Measurements from ENCODE around the gene TGFBR1. TPM values are rescaled to one million over a fixed set of nuclear protein-coding genes. Genes with fewer than 3 reads are reported as not detected.

Gene TGFBR1
- total RNA-seq, 2 donors from 2014 or later: 74.8 to 75.6 TPM

DNA sequence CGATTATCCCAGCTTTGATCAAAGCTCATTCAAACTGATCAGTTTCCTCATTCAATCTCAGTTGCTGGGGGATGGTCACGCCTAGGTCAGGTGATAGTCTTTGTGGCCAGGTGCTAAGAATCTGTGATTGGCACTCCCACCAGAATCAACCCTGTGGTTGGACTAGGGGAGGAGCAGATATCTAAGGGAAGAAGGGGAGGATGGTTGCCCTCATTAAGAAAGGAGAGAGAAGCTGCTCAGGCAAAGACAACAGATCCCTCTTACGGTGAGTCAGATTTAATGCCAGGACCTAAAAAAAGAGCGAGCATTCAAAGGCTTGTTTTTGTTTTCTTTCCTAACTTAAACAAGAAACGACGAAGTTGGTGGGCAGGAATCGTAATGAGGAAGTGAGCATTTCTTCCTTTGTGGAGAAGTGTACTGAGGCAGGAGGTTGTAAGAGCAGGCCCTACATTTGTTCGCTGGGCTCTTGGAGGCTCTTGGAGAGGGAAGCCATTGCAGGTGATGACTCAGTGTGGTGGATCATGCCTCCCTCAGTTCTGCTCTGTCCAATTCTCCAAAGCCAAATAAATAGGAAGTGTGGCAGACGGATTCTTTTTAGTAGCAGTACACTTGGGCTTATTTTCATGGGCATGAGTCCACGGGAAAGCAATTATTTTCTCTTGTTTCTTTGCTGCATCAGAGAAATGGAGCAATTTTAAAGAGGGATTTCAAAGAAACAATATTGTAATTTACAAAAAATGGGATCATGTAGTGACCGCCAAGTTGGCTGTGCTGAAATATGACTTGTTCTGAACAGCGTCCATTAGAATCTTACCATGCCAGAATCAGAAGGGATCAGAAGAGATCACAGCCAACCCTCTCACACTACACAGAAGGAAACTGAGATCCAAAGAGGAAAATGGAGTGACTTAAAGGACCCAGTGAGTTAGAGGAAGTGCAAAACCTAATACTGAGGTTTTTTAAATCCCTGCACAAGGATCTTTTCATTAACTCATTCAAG, 18.7 kb upstream of the TGFBR1 start:
- H3K9ac ChIP-seq (ENCODE audit: extremely low read depth, low read length, poor library complexity, severe bottlenecking): no peak overlapping the region

DNA sequence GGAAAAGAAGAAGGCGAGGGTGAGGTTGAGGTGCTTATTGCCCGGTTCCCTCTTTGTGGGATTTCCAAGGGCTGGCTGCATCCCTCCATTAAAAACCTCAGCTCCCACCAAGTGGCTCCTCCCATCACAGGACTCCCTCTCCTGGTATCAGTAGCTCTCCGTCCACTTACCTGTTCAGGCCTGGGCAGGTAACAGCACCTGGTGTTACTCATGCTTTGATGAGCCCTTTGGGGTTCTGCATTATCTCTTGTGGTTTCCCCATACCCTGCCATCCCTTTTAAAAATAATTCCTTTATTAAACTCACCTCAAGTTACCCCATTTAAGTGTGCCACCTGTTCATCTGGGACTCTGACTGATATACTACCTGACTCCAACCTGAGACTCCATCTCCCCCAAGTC, 17.5 kb upstream of the TGFBR1 start:
- Histone ChIP-seq H3K27me3 (ENCODE audit: control insufficient read depth, insufficient read depth, low read length, poor library complexity, severe bottlenecking) (no peaks in the 10 kb centered on the region), H3K9me3 (ENCODE audit: control insufficient read depth, low read length) (peaks cover 25% of the 10 kb centered on the region), H3K9ac (ENCODE audit: extremely low read depth, low read length, poor library complexity, severe bottlenecking) (no peak overlapping the region), H3K4me1 (ENCODE audit: control insufficient read depth, insufficient read depth, low read length) (no peaks in the 10 kb centered on the region), H3K27ac (ENCODE audit: low read depth, low read length) (no peak overlapping the region), H3K36me3 (ENCODE audit: control insufficient read depth, insufficient read depth, low read length) (no peaks in the 10 kb centered on the region), H3K4me3 (ENCODE audit: low read length) (no peak overlapping the region)
- Mint-ChIP-seq H3K4me3 (no peak overlapping the region), H3K36me3 (ENCODE audit: low read depth) (peaks cover 2% of the 10 kb centered on the region), H3K4me1 (peaks cover 3% of the 10 kb centered on the region), H3K27ac (no peak overlapping the region), H3K27me3 (ENCODE audit: insufficient read depth) (peaks cover 3% of the 10 kb centered on the region), H3K9me3 (peaks cover 31% of the 10 kb centered on the region)
- TF ChIP-seq, protein P1, sequence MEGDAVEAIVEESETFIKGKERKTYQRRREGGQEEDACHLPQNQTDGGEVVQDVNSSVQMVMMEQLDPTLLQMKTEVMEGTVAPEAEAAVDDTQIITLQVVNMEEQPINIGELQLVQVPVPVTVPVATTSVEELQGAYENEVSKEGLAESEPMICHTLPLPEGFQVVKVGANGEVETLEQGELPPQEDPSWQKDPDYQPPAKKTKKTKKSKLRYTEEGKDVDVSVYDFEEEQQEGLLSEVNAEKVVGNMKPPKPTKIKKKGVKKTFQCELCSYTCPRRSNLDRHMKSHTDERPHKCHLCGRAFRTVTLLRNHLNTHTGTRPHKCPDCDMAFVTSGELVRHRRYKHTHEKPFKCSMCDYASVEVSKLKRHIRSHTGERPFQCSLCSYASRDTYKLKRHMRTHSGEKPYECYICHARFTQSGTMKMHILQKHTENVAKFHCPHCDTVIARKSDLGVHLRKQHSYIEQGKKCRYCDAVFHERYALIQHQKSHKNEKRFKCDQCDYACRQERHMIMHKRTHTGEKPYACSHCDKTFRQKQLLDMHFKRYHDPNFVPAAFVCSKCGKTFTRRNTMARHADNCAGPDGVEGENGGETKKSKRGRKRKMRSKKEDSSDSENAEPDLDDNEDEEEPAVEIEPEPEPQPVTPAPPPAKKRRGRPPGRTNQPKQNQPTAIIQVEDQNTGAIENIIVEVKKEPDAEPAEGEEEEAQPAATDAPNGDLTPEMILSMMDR (conservative IDR thresholded peaks at IDR 0.05): no peak
- no peak for DNase-seq
- 94 to 95% methylated on average over 3 of the region's 3 CpGs for WGBS, 2 experiments (ENCODE audit: insufficient coverage in 1 of 2, insufficient read length in 1 of 2)

More for the DNA sequence above, 18.7 kb upstream of the TGFBR1 start:
- TF ChIP-seq, protein P1 (conservative IDR thresholded peaks at IDR 0.05): no peak
- 92% methylated on average over 7 to 12 of the region's 12 CpGs for WGBS, 2 experiments (ENCODE audit: insufficient coverage in 1 of 2, insufficient read length in 1 of 2)
- H3K9me3 Mint-ChIP-seq: peaks cover 31% of the 10 kb centered on the region
- Histone ChIP-seq H3K4me1 (ENCODE audit: control insufficient read depth, insufficient read depth, low read length) (no peaks in the 10 kb centered on the region), H3K36me3 (ENCODE audit: control insufficient read depth, insufficient read depth, low read length) (no peaks in the 10 kb centered on the region), H3K27me3 (ENCODE audit: control insufficient read depth, insufficient read depth, low read length, poor library complexity, severe bottlenecking) (no peaks in the 10 kb centered on the region), H3K4me3 (ENCODE audit: low read length) (no peak overlapping the region), H3K27ac (ENCODE audit: low read depth, low read length) (no peak overlapping the region), H3K9me3 (ENCODE audit: control insufficient read depth, low read length) (peaks cover 30% of the 10 kb centered on the region)
- H3K36me3 Mint-ChIP-seq (ENCODE audit: low read depth): peaks cover 2% of the 10 kb centered on the region
- H3K27me3 Mint-ChIP-seq (ENCODE audit: insufficient read depth): peaks cover 3% of the 10 kb centered on the region
- DNase-seq: no peak
- H3K4me3 Mint-ChIP-seq: no peak overlapping the region
- no peak overlapping the region for H3K27ac Mint-ChIP-seq
- peaks cover 3% of the 10 kb centered on the region for H3K4me1 Mint-ChIP-seq

DNA sequence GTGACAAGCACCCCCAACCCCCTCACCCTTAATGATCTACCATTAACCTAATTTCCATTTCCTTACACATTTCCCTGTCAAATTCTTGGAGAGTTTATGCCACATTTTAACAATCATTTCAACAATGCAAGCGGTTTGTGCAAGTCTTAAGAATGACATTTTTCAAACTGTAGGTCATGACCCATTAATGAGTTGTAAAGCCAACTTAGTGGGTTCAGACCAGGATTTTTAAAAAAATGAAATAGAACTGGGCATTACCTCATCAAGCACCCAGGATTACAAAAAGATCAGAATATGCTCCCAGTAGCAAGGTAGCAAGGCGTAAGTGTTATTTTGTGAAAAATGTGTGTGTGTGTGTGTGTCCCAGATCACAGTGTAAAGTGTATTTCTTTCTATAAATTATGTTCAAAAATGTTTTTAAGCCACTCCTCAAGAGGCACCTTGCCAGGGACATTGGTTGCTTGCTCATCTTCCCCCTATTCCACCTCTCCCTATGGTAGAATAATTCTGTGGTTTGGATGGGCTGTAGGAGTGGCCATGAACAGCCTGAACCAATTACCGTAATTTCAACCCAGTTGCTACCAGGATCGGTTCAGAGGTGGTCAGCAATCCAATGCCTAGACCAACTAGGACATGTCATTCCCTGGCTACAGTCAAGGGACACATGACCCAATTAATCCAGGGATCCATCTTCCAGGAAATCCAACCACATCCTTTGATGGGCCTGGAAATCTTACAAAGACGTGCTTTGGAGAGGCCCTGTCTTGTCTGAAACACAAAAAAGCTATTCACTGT, 14.4 kb upstream of the TGFBR1 start:
- Histone ChIP-seq H3K27me3 (ENCODE audit: control insufficient read depth, insufficient read depth, low read length, poor library complexity, severe bottlenecking) (no peaks in the 10 kb centered on the region), H3K4me3 (ENCODE audit: low read length) (no peak overlapping the region), H3K9me3 (ENCODE audit: control insufficient read depth, low read length) (peaks cover 11% of the 10 kb centered on the region), H3K36me3 (ENCODE audit: control insufficient read depth, insufficient read depth, low read length) (no peaks in the 10 kb centered on the region), H3K27ac (ENCODE audit: low read depth, low read length) (no peak overlapping the region), H3K9ac (ENCODE audit: extremely low read depth, low read length, poor library complexity, severe bottlenecking) (no peak overlapping the region), H3K4me1 (ENCODE audit: control insufficient read depth, insufficient read depth, low read length) (no peaks in the 10 kb centered on the region)
- Mint-ChIP-seq H3K4me1 (peaks cover 3% of the 10 kb centered on the region), H3K9me3 (peaks cover 23% of the 10 kb centered on the region), H3K27ac (no peak overlapping the region), H3K36me3 (ENCODE audit: low read depth) (peaks cover 2% of the 10 kb centered on the region), H3K4me3 (no peak overlapping the region), H3K27me3 (ENCODE audit: insufficient read depth) (peaks cover 1% of the 10 kb centered on the region)
- DNase-seq: no peak
- 94 to 96% methylated on average over 3 to 5 of the region's 5 CpGs for WGBS, 2 experiments (ENCODE audit: insufficient coverage in 1 of 2, insufficient read length in 1 of 2)
- TF ChIP-seq, protein P1 (conservative IDR thresholded peaks at IDR 0.05): no peak

All from endodermal cell (in vitro differentiated cells).